ENCODE data around the gene UBFD1.

- TF ChIP-seq CTCF (IDR thresholded peaks at IDR 0.05; ENCODE audit: poor library complexity) = no peak
- no peak for TF ChIP-seq EZH2phosphoT487 (IDR thresholded peaks at IDR 0.05; ENCODE audit: low read depth, severe bottlenecking, unreplicated experiment)
These were observed 10.1 kb downstream of the UBFD1 start for GRCh38 chr16:23567602-23568001.

Data from hepatocyte (in vitro differentiated cells).